OCI-LY1 (cell line): Measurements from ENCODE around the gene PLEKHO2.

ENCODE experiments used
- H2AFZ ChIP-seq: fragments of 200-600 bp; sonication (generic), shearing (Covaris generic); 2 replicates; pipeline ENCODE4 v1.6.0; 2014; ENCODE audit warnings: antibody characterized with exemption, mild to moderate bottlenecking, low read length
- H3F3A ChIP-seq: fragments of 200-600 bp; sonication (generic), shearing (Covaris generic); 2 replicates; pipeline ENCODE4 v1.6.0; 2014; ENCODE audit warnings: mild to moderate bottlenecking, antibody characterized with exemption, low read length, moderate library complexity; ENCODE audit not compliant: insufficient read depth
- H3K27ac ChIP-seq: fragments of 200-600 bp; sonication (generic); 2 replicates; pipeline ENCODE4 v1.5.1; 2014; ENCODE audit warnings: low read length, mixed run types, mild to moderate bottlenecking, low read depth; ENCODE audit not compliant: poor library complexity, severe bottlenecking
- H3K27me3 ChIP-seq: fragments of 200-600 bp; sonication (generic); 2 replicates; pipeline ENCODE4 v1.6.0; 2014; ENCODE audit warnings: antibody characterized with exemption, mild to moderate bottlenecking, low read length, moderate library complexity; ENCODE audit not compliant: insufficient read depth
- H3K36me3 ChIP-seq: fragments of 200-600 bp; sonication (generic); 2 replicates; pipeline ENCODE4 v1.6.1; 2014; ENCODE audit warnings: mild to moderate bottlenecking, antibody characterized with exemption, low read length, moderate library complexity, mixed read lengths; ENCODE audit not compliant: insufficient read depth
- H3K4me1 ChIP-seq: fragments of 200-600 bp; sonication (generic); 2 replicates; pipeline ENCODE4 v1.5.1; 2014; ENCODE audit warnings: mild to moderate bottlenecking, low read length, moderate library complexity; ENCODE audit not compliant: insufficient read depth, severe bottlenecking
- H3K4me2 ChIP-seq: fragments of 200-600 bp; sonication (generic), shearing (Covaris generic); 2 replicates; pipeline ENCODE4 v1.6.1; 2014; ENCODE audit warnings: low read length
- H3K4me3 ChIP-seq: fragments of 200-600 bp; sonication (generic); 2 replicates; pipeline ENCODE4 v1.5.1; 2014; ENCODE audit warnings: low read length, low read depth, mild to moderate bottlenecking, mixed read lengths; ENCODE audit not compliant: poor library complexity, severe bottlenecking
- H3K79me2 ChIP-seq: fragments of 200-600 bp; shearing (Covaris generic); 2 replicates; pipeline ENCODE4 v1.6.1; 2016; ENCODE audit warnings: mixed run types, low read length, mixed read lengths; ENCODE audit not compliant: insufficient read depth
- H3K9ac ChIP-seq: fragments of 200-600 bp; sonication (generic), shearing (Covaris generic); 2 replicates; pipeline ENCODE4 v1.6.1; 2014; ENCODE audit warnings: mild to moderate bottlenecking, low read length, mixed read lengths
- H3K9me2 ChIP-seq: fragments of 200-600 bp; sonication (generic), shearing (Covaris generic); 2 replicates; pipeline ENCODE4 v1.6.1; 2014; ENCODE audit warnings: low read depth, mild to moderate bottlenecking, low read length, mixed read lengths
- H3K9me3 ChIP-seq: fragments of 200-600 bp; shearing (Covaris generic); 2 replicates; pipeline ENCODE4 v1.6.1; 2014; ENCODE audit warnings: low read length, mixed read lengths
- H4K20me1 ChIP-seq: fragments of 200-600 bp; sonication (generic), shearing (Covaris generic); 2 replicates; pipeline ENCODE4 v1.6.0; 2016; ENCODE audit warnings: mild to moderate bottlenecking, low read length; ENCODE audit not compliant: insufficient read depth
- EZH2 ChIP-seq: fragments of 200-600 bp; sonication (generic), shearing (Covaris generic); IDR thresholded peaks from 2 replicates; pipeline ENCODE4 v1.8.0; 2017; ENCODE audit warnings: borderline replicate concordance, mixed run types, mild to moderate bottlenecking, antibody characterized with exemption, low read length, moderate library complexity, mixed read lengths
- TF ChIP-seq, protein P1 (sequence below): fragments of 200-600 bp; sonication (generic), shearing (Covaris generic); IDR thresholded peaks from 2 replicates; pipeline ENCODE4 v1.5.1; 2017; ENCODE audit warnings: mild to moderate bottlenecking, antibody characterized with exemption, low read length, moderate library complexity, mixed read lengths

PLEKHO2 gene

DNA sequence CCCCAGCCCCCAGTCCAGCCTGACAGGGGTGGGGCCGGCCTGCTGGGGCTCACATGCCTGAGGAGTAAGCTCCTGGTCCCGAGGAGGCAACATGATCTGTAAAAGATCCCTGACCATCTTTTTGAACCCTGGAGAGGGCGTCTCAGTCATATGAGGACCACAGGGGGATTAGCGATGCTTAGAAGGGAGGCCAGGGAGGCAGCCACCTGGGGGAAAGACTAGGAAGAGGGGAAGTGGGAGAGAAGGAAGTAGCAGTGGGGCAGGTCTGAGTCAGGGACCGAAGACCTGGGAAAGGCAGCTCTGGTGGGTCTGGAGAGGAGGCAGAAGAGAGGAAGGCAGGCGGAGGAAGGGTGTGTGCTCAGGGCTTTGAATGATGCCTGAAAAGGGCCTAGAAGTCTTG, 35.2 kb upstream of the PLEKHO2 start:
- Histone ChIP-seq H3K9me3 (no peaks in the 10 kb centered on the region), H3K9ac (no peak overlapping the region), H3K4me1 (peaks cover 10% of the 10 kb centered on the region), H3K27me3 (peaks cover 2% of the 10 kb centered on the region; the same call in 1 of the 2 replicates), H3F3A (no peaks in the 10 kb centered on the region), H3K9me2 (no peaks in the 10 kb centered on the region), H2AFZ (no peak overlapping the region), H3K79me2 (no peaks in the 10 kb centered on the region), H3K4me3 (no peak overlapping the region), H4K20me1 (no peaks in the 10 kb centered on the region), H3K4me2 (no peak overlapping the region), H3K36me3 (no peaks in the 10 kb centered on the region), H3K27ac (no peak overlapping the region)
- TF ChIP-seq, protein P1, sequence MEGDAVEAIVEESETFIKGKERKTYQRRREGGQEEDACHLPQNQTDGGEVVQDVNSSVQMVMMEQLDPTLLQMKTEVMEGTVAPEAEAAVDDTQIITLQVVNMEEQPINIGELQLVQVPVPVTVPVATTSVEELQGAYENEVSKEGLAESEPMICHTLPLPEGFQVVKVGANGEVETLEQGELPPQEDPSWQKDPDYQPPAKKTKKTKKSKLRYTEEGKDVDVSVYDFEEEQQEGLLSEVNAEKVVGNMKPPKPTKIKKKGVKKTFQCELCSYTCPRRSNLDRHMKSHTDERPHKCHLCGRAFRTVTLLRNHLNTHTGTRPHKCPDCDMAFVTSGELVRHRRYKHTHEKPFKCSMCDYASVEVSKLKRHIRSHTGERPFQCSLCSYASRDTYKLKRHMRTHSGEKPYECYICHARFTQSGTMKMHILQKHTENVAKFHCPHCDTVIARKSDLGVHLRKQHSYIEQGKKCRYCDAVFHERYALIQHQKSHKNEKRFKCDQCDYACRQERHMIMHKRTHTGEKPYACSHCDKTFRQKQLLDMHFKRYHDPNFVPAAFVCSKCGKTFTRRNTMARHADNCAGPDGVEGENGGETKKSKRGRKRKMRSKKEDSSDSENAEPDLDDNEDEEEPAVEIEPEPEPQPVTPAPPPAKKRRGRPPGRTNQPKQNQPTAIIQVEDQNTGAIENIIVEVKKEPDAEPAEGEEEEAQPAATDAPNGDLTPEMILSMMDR: no peak
- TF ChIP-seq EZH2: no peak

DNA sequence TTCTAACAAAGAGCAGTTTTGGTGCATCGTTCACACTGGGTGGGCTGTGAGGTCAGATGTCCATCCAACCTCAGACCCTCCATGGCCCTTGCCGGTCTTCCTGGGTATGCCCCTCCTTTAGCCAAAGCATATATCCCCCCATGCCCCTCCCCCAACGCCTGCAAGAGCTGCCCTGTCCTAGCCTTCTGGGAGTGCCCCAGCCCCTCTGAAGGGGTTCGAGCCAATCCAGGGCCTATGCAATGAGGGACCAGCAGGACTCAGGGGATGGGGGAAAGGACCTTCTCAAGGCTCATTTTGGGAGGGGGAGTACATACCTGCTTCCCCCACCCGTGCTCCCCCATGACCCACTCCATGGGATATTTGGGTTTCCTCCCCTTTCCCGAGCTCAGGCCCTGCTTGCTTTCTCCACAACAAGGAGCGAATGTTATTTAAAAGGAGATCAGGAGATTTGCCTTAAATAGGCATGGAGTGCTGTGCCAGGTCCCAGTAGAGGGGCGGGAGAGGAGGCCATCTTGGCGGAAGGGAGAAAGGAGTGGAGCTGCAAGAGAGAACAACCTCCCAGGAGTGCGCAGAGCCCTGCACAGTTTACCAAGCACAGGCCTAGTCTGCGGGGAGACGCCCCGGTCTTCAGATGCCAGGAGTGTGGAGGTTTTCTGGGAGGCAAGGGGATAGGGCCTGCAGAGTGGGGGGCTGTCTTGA, 34.5 kb upstream of the PLEKHO2 start:
- Histone ChIP-seq H3K27me3 (peaks cover 2% of the 10 kb centered on the region; the same call in 1 of the 2 replicates), H3K4me3 (no peak overlapping the region), H3K4me2 (no peak overlapping the region), H3K9me3 (no peaks in the 10 kb centered on the region), H3F3A (no peaks in the 10 kb centered on the region), H3K79me2 (no peaks in the 10 kb centered on the region), H3K9me2 (no peaks in the 10 kb centered on the region), H3K27ac (no peak overlapping the region), H3K36me3 (no peaks in the 10 kb centered on the region), H2AFZ (no peak overlapping the region), H3K9ac (no peak overlapping the region), H3K4me1 (peaks cover 3% of the 10 kb centered on the region), H4K20me1 (no peaks in the 10 kb centered on the region)
- TF ChIP-seq, protein P1: no peak
- TF ChIP-seq EZH2: no peak

DNA sequence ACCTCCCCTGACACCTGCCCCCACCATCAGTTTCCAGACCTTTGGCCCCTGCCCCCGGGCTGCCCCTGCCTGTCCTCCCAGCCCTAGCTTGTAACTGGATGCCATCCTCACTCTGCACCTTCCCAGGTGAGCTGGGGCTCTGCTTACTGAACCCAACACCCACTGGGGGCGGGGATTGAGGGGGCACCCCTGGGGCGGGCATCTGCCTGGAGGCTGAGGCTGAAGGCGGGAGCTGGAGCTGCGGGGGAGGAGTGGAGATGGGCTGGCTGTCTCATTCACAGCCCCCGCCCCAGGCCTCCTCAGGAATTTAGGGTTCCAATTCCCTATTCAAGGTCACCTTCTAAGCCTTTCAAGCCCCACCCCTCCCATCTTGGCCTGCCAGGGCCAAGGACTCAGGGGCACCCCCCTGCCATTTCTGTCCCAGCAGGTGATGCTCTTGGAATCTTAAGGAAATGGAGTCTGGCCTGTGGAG, 33.9 kb upstream of the PLEKHO2 start:
- H4K20me1 ChIP-seq: no peaks in the 10 kb centered on the region
- H3K36me3 ChIP-seq: no peaks in the 10 kb centered on the region
- no peaks in the 10 kb centered on the region for H3K79me2 ChIP-seq
- H3K9me2 ChIP-seq: no peaks in the 10 kb centered on the region
- no peak overlapping the region for H3K9ac ChIP-seq
- no peak overlapping the region for H3K4me3 ChIP-seq
- H3F3A ChIP-seq: no peaks in the 10 kb centered on the region
- H2AFZ ChIP-seq: no peak overlapping the region
- H3K4me2 ChIP-seq: no peak overlapping the region
- TF ChIP-seq, protein P1: no peak
- TF ChIP-seq EZH2: no peak
- H3K4me1 ChIP-seq: no peaks in the 10 kb centered on the region
- no peaks in the 10 kb centered on the region for H3K9me3 ChIP-seq
- no peak overlapping the region for H3K27ac ChIP-seq
- peaks cover 2% of the 10 kb centered on the region; the same call in 1 of the 2 replicates for H3K27me3 ChIP-seq
